Activated CD4-positive, alpha-beta T cell treated with anti-CD3 and anti-CD28 coated beads, Interleukin-2, amount 50 U/mL, for 48 hours (primary cell): ENCODE data around the gene SLC22A15.

Experiments
- DNase-seq, 2 experiments: peaks; one replicate each; pipeline ENCODE4 v3.0.0-alpha.2; 2020

The SLC22A15 gene

GRCh38 chr1:116110567-116111523, 134.5 kb downstream of the SLC22A15 start, which contains the start of gene MAB21L3:
TSS of gene MAB21L3 (plus strand) at chr1:116111399. CDS start at chr1:116112616, 1,217 bp downstream.
- no peak for DNase-seq

DNA sequence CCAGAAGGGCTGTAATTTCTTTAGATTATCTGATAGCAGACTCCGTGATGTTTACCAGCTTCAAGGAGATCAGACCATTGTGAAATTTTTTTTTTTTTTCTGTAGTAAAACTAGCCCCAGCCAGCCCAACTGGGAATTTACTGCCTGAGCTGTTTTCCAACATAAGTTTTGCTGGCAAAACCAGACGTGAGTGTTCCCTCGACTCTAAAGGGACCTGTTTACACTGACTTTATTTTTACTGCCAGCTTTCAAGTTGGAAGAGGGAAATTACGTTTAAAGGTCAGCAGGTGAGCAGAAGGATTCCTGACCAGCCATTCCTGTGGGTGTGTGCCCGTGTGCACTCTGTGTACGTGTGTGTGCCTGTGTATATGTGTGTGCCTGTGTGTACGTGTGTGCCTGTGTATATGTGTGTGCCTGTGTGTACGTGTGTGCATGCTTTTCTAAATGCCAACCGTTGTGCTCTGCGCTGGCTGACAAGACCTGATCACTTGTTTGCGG, 135.3 kb downstream of the SLC22A15 start:
- DNase-seq, result no peak

DNA sequence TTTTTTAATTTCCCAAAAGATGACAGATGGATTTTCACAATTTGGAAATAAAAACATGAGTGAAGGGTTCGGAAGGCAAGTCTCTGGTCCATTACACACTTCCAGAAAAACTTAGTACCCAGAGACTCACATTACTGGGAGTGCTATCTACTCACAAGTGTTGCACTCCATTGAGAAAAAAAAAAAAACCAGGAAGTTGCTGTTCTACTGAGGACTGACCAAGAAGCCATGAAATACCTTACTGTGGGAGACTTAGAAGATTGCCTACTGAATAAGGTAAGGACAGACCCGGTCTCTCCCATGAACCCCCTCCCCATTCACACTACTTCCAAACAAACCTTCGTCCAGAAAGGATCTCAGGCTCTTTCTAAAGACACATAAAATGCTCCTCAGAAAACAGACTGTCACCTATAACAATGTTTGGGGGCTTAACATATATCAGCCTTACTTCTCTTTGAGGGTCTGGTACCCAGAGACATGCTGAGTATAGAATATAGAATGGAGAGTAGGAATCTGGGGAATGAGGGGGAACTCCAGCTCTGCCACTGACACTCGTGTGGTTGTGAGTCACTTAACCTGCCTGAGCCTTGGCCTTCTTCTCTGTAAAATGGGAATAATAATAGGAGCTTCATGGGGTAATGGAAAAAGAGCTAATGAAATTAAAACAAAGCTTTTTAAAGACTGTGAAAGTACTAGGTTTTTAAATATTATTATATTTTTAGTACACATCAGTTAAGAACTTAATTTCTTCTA, 136.3 kb downstream of the SLC22A15 start:
- no peak for DNase-seq

DNA sequence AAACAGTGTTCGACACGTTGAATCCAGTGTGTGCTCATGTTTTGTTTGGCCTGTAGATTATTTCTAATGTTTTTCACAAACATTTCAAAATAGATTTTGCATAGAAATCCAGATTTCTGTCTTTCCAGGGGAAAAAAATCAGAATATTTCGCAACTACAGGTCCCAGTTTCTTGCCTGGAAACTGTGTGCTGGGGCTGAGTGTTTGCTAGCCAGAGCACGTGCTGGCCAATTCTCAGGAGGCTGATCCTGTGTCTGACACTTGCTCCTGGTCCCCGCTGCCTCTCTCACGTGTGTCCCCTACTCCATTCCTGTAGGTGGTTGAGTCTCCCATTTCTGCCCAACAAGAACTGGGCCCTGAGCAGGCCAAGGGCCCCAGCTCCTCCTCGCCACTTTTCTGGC, 137.3 kb downstream of the SLC22A15 start:
- no peak for DNase-seq

DNA sequence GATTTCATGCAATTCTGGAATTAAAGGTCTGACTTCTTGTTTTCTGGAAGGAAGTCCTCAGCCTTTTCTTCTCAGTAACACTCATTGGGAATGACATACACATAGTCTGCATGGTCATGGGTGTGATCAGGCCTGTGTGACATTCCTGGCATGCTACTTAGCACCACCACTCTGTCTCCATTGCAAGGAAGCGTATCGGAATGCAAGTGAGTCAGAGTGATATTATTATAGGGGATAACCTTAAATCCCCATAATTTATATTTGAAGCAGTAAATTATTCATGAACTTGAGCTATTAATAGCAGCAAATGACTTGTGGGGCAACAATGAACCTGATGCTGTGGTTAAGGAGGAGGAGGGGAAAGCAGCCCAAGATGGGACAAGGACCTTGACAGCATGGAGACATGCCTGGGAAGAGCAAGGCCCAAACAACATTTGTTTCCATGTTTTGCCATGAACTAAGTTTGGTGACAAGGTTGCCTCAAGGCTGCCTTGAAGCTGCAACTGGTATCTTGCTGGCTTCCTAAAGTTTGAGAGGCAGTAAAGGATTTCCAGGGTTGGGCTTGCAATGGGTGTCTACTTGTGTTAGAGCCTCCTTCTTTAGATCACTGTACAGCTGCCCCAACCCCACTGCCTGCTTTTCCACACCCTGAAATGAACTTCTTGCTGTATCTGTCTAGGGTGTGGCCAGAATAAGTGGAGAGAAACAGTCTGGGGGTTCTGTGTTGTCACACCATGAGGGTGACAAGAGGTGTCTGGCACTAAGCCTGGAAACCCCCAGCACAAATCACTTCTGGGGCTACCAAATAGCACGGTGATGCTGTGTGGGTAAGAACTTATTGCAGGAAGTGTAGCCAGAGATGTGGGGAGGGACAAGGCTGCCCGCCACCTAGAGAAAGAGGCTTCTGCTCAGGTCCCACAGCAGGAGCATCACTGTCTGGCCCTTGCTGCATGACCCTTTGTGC, 139.4 kb downstream of the SLC22A15 start:
- DNase-seq, result no peak

DNA sequence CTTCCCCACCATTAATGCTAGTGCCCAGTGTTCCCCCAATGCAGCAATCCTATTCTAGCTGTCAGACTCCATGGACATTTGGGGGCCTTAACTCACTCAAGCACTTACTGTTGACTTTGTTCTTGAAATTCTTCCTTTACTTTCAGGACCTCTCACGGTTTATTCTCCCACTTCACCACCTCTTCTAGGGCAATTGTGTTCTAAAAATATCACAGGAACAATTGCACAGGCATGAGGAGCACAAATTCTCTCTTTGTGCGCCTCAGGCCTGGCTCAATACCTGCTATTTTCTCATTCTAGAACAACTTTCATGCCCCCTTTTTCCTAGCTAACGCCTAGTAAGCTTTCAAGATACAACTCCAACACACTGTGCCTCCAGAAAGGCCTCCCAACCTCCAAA, 142.2 kb downstream of the SLC22A15 start:
- DNase-seq, result no peak
